Suprapubic skin (tissue), 4 donors: ENCODE results near the gene INSYN2B.

Experiments
- CTCF ChIP-seq, 2 donors: fragments of 200-600 bp in 1 of 2; fragments of 450-650 bp in 1 of 2; sonication (generic) in 1 of 2; IDR thresholded peaks; one replicate each; pipeline ENCODE4 v1.5.1; 2016 to 2019; ENCODE audit warnings: antibody characterized with exemption in 2 of 2, mild to moderate bottlenecking in 1 of 2, moderate library complexity in 1 of 2
- EP300 ChIP-seq: sonication (generic); formaldehyde crosslinking; IDR thresholded peaks from one replicate; pipeline ENCODE4 v1.6.1; 2017; ENCODE audit warnings: antibody characterized with exemption
- POLR2A ChIP-seq, 2 donors: fragments of 450-650 bp; IDR thresholded peaks; one replicate each; pipeline ENCODE4 v1.6.1; 2017; ENCODE audit warnings: antibody characterized with exemption in 2 of 2, mild to moderate bottlenecking in 2 of 2, moderate library complexity in 2 of 2
- POLR2AphosphoS5 ChIP-seq, 3 donors: sonication (generic); formaldehyde crosslinking; IDR thresholded peaks; one replicate each; pipeline ENCODE4 v1.6.1; 2017; ENCODE audit warnings: antibody characterized with exemption in 3 of 3

GRCh38 chr5:170028124-170028523 lies 47.8 kb upstream of the INSYN2B start:
- TF ChIP-seq CTCF (IDR thresholded peaks at IDR 0.05), result no peak
- no peak for TF ChIP-seq POLR2A (IDR thresholded peaks at IDR 0.05)
- TF ChIP-seq POLR2AphosphoS5 (IDR thresholded peaks at IDR 0.05), result no peak
- TF ChIP-seq EP300, result no peak
